GM19351 (cell line): ENCODE data around the gene ACVR1.
A peak's percentile ranks its signal among the peaks of the same experiment; 100 is the strongest.
"Not testable (repeated sequence)": the region's sequence is repeated elsewhere in the genome, so short reads cannot be mapped to it uniquely, and the experiment has no call there.

Experiments
- ATAC-seq: cut with Tn5 transposase; IDR thresholded peaks from one replicate; pipeline ENCODE4 v1.9.1; 2021; ENCODE audit warnings: mild to moderate bottlenecking, moderate library complexity; ENCODE audit not compliant: unreplicated experiment

The ACVR1 gene

GRCh38 chr2:157894694-157895435 is 18.7 kb upstream of the ACVR1 start:
- no peak for ATAC-seq

GRCh38 chr2:157893611-157894010 is 17.5 kb upstream of the ACVR1 start:
- no peak for ATAC-seq

GRCh38 chr2:157891643-157892041 is 15.5 kb upstream of the ACVR1 start:
- ATAC-seq = no peak

GRCh38 chr2:157890969-157891642 is 15.0 kb upstream of the ACVR1 start:
- no peak for ATAC-seq

- ATAC-seq = no peak
Measured at GRCh38 chr2:157887946-157888345, 11.8 kb upstream of the ACVR1 start.

- ATAC-seq = not testable (repeated sequence)
Measured at GRCh38 chr2:157884533-157884932, 8.4 kb upstream of the ACVR1 start.

- ATAC-seq = no peak
Measured at GRCh38 chr2:157880927-157881326, 4.8 kb upstream of the ACVR1 start.

GRCh38 chr2:157877761-157878400 is 1.8 kb upstream of the ACVR1 start:
- no peak for ATAC-seq

GRCh38 chr2:157876786-157877138 is 632 bp upstream of the ACVR1 start:
- ATAC-seq = no peak

GRCh38 chr2:157875641-157876065 is 477 bp downstream of the ACVR1 start:
- peak; percentile 43 for ATAC-seq

GRCh38 chr2:157874997-157875640 is 1.0 kb downstream of the ACVR1 start:
- ATAC-seq = no peak

GRCh38 chr2:157874348-157874747 is 1.8 kb downstream of the ACVR1 start:
- ATAC-seq = no peak

- ATAC-seq = no peak
Measured at GRCh38 chr2:157872791-157873190, 3.3 kb downstream of the ACVR1 start.

- no peak for ATAC-seq
Measured at GRCh38 chr2:157871415-157871814, 4.7 kb downstream of the ACVR1 start.

- ATAC-seq = no peak
Measured at GRCh38 chr2:157868993-157869392, 7.1 kb downstream of the ACVR1 start.

GRCh38 chr2:157867703-157868102 is 8.4 kb downstream of the ACVR1 start:
- ATAC-seq = no peak

GRCh38 chr2:157866666-157867642 is 9.2 kb downstream of the ACVR1 start:
- no peak for ATAC-seq

- no peak for ATAC-seq
Measured at GRCh38 chr2:157866202-157866601, 9.9 kb downstream of the ACVR1 start.

GRCh38 chr2:157864857-157865430 is 11.2 kb downstream of the ACVR1 start:
- no peak for ATAC-seq

GRCh38 chr2:157858846-157859245 is 17.3 kb downstream of the ACVR1 start:
- ATAC-seq = no peak
